ENCODE measurements around the gene GSN.

DNA sequence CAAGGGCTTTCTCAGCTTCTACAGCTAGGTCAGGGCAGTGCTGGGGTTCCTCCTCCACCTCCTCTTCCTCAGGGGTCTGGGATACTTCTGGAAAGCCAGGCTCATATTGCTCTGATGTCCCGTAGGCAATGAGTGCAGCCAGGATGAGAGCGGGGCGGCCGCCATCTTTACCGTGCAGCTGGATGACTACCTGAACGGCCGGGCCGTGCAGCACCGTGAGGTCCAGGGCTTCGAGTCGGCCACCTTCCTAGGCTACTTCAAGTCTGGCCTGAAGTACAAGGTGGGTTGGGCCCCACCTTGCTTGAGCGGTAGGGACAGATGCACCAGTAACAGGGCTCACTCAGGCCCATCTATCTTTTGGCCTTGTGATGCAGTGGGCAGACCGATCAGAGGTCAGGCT, 34.8 kb downstream of the GSN start:
- TF ChIP-seq, protein P1, sequence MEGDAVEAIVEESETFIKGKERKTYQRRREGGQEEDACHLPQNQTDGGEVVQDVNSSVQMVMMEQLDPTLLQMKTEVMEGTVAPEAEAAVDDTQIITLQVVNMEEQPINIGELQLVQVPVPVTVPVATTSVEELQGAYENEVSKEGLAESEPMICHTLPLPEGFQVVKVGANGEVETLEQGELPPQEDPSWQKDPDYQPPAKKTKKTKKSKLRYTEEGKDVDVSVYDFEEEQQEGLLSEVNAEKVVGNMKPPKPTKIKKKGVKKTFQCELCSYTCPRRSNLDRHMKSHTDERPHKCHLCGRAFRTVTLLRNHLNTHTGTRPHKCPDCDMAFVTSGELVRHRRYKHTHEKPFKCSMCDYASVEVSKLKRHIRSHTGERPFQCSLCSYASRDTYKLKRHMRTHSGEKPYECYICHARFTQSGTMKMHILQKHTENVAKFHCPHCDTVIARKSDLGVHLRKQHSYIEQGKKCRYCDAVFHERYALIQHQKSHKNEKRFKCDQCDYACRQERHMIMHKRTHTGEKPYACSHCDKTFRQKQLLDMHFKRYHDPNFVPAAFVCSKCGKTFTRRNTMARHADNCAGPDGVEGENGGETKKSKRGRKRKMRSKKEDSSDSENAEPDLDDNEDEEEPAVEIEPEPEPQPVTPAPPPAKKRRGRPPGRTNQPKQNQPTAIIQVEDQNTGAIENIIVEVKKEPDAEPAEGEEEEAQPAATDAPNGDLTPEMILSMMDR (IDR thresholded peaks at IDR 0.05; ENCODE audit: low read length): no peak
- TF ChIP-seq EZH2 (IDR thresholded peaks at IDR 0.05; ENCODE audit: borderline replicate concordance, low read length): no peak

Data from OCI-LY1 (cell line).